ENCODE data around the gene AKT2.
A peak's percentile ranks its signal among the peaks of the same experiment; 100 is the strongest.
"Not testable (repeated sequence)": the region's sequence is repeated elsewhere in the genome, so short reads cannot be mapped to it uniquely, and the experiment has no call there.

Gene AKT2

GRCh38 chr19:40232949-40233810 is 52.0 kb downstream of the AKT2 start:
- no peak for DNase-seq

GRCh38 chr19:40232479-40232878 is 52.7 kb downstream of the AKT2 start:
- no peak for DNase-seq

- no peak for DNase-seq
Measured at GRCh38 chr19:40231544-40232424, 53.4 kb downstream of the AKT2 start.

GRCh38 chr19:40231057-40231456 is 54.1 kb downstream of the AKT2 start:
- no peak for DNase-seq

- no peak for DNase-seq
Measured at GRCh38 chr19:40229926-40230417, 55.2 kb downstream of the AKT2 start.

GRCh38 chr19:40229484-40229883 is 55.7 kb downstream of the AKT2 start:
- no peak for DNase-seq

- DNase-seq: no peak
Measured at GRCh38 chr19:40228863-40229262, 56.3 kb downstream of the AKT2 start.

- no peak for DNase-seq
Measured at GRCh38 chr19:40228346-40228745, 56.8 kb downstream of the AKT2 start.

- DNase-seq: no peak
Measured at GRCh38 chr19:40225440-40226305, 59.5 kb downstream of the AKT2 start.

- DNase-seq: no peak
Measured at GRCh38 chr19:40224342-40225150, 60.6 kb downstream of the AKT2 start.

- no peak for DNase-seq
Measured at GRCh38 chr19:40223135-40223822, 61.9 kb downstream of the AKT2 start.

GRCh38 chr19:40221858-40222619 is 63.1 kb downstream of the AKT2 start:
- DNase-seq: peak; percentile 95

- DNase-seq: no peak
Measured at GRCh38 chr19:40220674-40221073, 64.5 kb downstream of the AKT2 start.

GRCh38 chr19:40219721-40220276 is 65.3 kb downstream of the AKT2 start:
- peak; percentile 60 for DNase-seq

GRCh38 chr19:40219029-40219428 is 66.1 kb downstream of the AKT2 start:
- not testable (repeated sequence) for DNase-seq

GRCh38 chr19:40217934-40218890 is 66.9 kb downstream of the AKT2 start, which contains the start of gene TTC9B:
Gene TTC9B (minus strand): TSS chr19:40218384. CDS start chr19:40218381, 3 bp downstream.
- DNase-seq: no peak

GRCh38 chr19:40217027-40217810 is 67.9 kb downstream of the AKT2 start:
- no peak for DNase-seq

GRCh38 chr19:40216777-40217026 is 68.4 kb downstream of the AKT2 start:
- DNase-seq: no peak
